ENCODE measurements around the gene AVPR1A.
"Not testable (repeated sequence)": the region's sequence is repeated elsewhere in the genome, so short reads cannot be mapped to it uniquely, and the experiment has no call there.

Gene AVPR1A

GRCh38 chr12:63150713-63151622 lies at the start of gene AVPR1A:
Gene AVPR1A (minus strand): TSS chr12:63151201. CDS start chr12:63150836, 365 bp downstream.
- no peak for DNase-seq

DNA sequence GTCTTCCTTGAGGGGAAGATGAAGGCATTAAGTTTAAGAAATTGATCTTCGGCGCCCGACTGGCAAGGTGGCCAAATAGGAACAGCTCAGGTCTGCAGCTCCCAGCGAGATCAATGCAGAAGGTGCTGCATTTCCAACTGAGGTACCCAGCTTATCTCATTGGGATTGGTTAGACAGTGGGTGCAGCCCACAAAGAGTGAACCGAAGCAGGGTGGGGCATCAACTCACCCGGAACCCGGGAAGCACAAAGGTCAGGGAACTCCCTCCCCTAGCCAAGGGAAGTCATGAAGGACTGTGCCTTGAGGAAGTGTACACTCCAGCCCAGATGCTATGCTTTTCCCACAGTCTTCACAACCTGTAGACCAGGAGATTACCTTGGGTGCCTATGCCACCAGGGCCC lies 45.2 kb upstream of the AVPR1A start:
- no peak for DNase-seq

DNA sequence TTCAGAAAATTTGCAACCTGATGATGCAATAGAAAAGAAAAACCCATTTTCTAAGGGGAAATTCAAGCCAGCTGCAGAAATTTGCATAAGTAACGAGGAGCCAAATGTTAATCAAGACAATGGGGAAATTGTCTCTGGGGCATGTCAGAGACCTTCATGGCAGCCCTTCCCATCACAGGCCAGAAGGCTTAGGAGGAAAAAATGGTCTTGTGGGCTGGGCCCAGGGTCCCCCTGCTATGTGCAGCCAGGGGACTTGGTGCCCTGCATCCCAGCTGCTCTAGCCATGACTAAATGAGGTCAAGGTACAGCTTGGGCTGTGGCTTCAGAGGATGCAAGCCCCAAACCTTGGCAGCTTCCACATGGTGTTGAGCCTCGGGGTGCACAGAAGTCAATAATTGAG lies 28.2 kb upstream of the AVPR1A start:
- DNase-seq: no peak

DNA sequence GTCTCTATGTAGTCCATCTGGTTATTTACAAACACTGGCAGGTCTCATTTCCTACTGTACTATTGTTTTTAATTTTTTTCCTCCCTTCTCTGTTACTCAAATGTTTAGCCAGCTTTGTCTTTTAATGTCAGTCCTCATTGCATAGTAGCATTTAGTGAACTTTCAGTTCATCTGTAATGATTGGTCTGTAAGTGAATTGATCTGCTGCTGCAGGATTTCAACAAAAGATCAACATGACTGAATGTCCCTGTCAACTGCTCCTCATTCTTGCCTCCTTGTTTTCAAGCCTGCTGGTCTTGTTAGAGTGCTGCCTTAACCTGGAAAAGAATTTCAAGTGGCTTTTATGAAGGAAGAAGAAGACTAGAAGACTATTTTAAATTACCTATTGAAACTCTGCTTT lies 19.3 kb upstream of the AVPR1A start:
- DNase-seq: no peak

DNA sequence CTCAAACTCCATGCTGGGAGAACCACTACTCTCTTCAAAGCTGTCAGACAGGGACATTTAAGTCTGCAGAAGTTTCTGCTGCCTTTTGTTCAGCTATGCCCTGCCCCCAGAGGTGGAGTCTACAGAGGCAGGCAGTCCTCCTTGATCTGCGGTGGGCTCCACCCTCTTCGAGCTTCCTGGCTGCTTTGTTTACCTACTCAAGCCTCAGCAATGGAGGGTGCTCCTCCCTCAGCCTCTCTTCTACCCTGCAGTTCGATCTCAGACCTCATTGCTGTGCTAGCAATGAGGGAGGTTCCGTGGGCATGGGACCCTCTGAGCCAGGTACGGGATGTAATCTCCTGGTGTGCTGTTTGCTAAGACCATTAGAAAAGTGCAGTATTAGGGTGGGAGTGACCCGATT lies 16.7 kb upstream of the AVPR1A start:
- DNase-seq: not testable (repeated sequence)

- DNase-seq: no peak
Observed at GRCh38 chr12:63164911-63165310, 13.9 kb upstream of the AVPR1A start.

GRCh38 chr12:63163541-63163940 lies 12.5 kb upstream of the AVPR1A start:
- no peak for DNase-seq

DNA sequence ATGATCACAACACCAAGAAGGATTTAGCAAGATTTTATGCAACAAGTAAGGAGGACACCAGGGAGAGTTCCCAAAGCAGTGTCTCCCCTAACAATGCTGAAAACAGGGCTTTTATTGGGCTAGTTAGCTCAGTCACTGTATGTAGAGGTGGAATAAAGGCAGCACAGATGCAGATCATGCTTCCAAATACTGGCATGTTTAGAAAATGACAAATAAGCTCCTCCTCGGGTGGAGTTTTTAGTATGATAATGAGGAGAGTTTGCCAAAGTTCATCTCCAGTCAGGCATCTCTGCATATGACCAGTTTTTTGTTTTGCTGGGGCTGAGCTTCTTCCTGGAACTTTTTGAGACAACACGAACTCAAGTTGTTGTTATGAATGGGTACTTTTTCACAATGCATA lies 4.4 kb upstream of the AVPR1A start:
- DNase-seq: no peak

DNA sequence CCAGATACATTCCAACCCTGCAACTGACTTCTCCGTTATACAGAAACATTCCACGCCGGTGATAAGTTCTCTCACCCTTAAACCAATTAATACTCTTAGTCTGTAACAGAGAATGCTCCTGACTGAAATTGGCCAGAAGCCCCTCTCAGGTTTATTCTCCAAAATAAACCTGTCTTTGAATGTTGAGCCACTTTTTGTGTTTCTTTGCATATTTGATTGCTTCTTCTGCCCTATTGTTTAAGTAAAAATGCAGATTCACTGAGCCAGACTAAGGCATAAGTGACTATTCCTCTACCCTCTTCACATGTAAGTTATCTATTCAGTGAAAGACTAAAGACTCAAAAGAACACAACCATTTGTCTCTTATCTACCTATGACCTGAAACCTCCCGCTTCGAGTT lies 3.6 kb upstream of the AVPR1A start:
- no peak for DNase-seq

- DNase-seq: no peak
Observed at GRCh38 chr12:63152321-63152700, 1.3 kb upstream of the AVPR1A start.

- no peak for DNase-seq
Observed at GRCh38 chr12:63151623-63152320, 771 bp upstream of the AVPR1A start.

- no peak for DNase-seq
Observed at GRCh38 chr12:63149909-63150712, 890 bp downstream of the AVPR1A start.

DNA sequence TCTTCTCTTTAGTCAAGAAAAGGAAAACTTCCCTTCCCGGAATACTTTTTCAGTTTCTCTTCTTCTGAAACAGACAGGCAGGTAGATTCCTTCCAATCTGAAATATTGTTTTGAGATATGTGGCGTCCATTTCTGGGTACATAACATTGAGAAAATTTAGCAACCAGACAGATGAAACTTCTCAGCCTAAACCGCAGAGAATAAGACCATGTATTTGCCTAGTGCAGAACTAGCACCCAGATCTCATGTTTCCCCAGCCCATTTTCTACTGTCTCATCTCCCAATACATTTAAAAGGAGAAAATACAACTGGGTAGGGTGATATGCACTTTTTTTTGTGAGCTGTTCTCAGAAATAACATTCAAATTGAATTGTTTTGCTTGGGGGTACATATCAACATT lies 6.4 kb downstream of the AVPR1A start:
- no peak for DNase-seq

GRCh38 chr12:63138488-63138887 lies 12.5 kb downstream of the AVPR1A start:
- DNase-seq: no peak

GRCh38 chr12:63133981-63134380 lies 17.0 kb downstream of the AVPR1A start:
- no peak for DNase-seq

- DNase-seq: no peak
Observed at GRCh38 chr12:63132201-63132600, 18.8 kb downstream of the AVPR1A start.

- DNase-seq: no peak
Observed at GRCh38 chr12:63129927-63130326, 21.1 kb downstream of the AVPR1A start.

GRCh38 chr12:63124778-63125177 lies 26.2 kb downstream of the AVPR1A start:
- DNase-seq: no peak

GRCh38 chr12:63103494-63104131 lies 47.4 kb downstream of the AVPR1A start:
- DNase-seq: no peak

- no peak for DNase-seq
Observed at GRCh38 chr12:63101920-63102319, 49.1 kb downstream of the AVPR1A start.

GRCh38 chr12:63098851-63099250 lies 52.1 kb downstream of the AVPR1A start:
- DNase-seq: no peak

GRCh38 chr12:63095369-63095980 lies 55.5 kb downstream of the AVPR1A start:
- DNase-seq: no peak

Data from DMS79 (cell line).